GM21737 (cell line): ENCODE results near the gene FAM98B.

ENCODE experiments used
- ATAC-seq: cut with Tn5 transposase; IDR thresholded peaks from one replicate; pipeline ENCODE4 v1.9.1; 2021; ENCODE audit warnings: mild to moderate bottlenecking, moderate library complexity; ENCODE audit not compliant: unreplicated experiment

Gene FAM98B

GRCh38 chr15:38506997-38507396 is 53.1 kb downstream of the FAM98B start:
- ATAC-seq, result no peak

DNA sequence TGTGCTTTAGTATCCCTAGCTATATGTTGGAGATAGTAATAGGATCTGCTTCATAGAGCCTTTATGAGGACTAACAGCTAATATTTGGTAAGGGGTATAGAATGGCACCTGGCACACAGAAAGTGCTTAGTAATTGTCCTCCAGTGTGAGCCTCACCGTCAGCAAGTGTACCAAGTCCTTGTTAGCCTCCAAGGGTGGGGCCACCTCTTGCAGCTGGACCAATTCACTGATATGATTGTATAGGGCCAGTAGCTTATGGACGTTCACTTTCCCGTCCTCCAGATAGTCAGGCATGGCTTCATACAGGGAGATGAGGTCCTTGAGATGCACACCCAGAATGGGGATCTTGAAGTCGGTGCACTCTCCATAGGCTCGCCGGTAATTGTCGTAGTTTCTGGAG is 53.6 kb downstream of the FAM98B start:
- ATAC-seq, result no peak

DNA sequence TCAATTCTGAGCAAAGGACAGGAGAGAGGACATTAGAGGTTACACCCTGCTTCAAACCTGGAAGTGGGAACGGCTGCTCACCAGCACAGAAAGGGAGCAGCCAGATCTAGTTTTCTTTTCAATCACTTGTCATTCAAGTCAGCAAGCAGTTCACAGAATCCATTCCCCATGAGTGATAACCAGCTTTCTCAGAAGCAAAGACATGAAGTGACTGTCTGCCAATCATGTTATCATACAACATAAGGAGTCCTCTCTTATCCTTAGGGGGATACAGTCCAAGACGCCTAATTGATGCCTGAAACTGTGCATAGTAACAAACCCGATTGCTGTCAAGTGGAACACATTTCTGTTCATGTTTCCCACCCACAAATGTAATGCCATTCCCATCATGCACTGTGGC is 54.7 kb downstream of the FAM98B start:
- ATAC-seq, result peak; percentile 42

- no peak for ATAC-seq
Measured at GRCh38 chr15:38509152-38509551, 55.2 kb downstream of the FAM98B start.

GRCh38 chr15:38512901-38513300 is 59.0 kb downstream of the FAM98B start:
- no peak for ATAC-seq

GRCh38 chr15:38514601-38515000 is 60.7 kb downstream of the FAM98B start:
- peak; percentile 86 for ATAC-seq

GRCh38 chr15:38516626-38517025 is 62.7 kb downstream of the FAM98B start:
- no peak for ATAC-seq

- no peak for ATAC-seq
Measured at GRCh38 chr15:38517312-38517975, 63.5 kb downstream of the FAM98B start.

DNA sequence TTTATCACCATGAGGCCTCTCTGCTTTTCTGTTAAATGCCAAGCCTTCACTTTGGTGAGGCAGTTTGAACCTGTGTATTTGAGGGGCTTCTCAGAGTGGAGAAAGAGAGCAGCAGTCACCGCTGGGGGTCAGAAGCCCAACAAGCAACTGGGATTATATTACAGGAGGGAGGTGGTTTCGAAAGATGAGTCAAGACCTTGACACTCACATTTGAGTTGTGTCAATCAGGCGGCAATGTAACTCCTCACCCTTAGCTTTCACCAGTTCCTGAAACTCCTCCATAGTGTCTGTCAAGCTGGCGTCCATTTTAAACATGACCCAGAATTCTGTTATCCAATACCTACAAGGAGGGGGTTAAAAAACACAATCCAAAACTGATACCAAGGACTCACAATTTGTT is 64.2 kb downstream of the FAM98B start:
- no peak for ATAC-seq

- no peak for ATAC-seq
Measured at GRCh38 chr15:38520035-38520434, 66.1 kb downstream of the FAM98B start.

DNA sequence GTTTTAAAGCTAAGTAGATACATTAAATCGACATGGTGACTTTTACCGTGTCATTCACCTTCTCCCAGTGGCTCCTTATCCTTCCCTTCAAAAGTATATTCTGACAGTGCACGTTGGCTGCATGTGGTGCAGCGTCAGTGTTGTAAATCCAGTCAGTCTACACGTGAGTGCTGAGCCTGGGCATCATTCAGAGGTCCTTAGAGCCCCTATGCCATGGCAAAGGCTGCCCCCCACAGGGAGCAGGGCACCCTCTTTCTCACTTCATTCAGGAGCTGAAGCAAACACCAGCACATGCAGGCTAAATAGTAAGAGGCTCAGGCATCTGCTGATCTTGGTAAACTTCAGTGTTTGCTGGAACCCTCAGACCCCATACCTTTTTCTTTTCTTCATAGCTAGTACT is 67.4 kb downstream of the FAM98B start:
- no peak for ATAC-seq

DNA sequence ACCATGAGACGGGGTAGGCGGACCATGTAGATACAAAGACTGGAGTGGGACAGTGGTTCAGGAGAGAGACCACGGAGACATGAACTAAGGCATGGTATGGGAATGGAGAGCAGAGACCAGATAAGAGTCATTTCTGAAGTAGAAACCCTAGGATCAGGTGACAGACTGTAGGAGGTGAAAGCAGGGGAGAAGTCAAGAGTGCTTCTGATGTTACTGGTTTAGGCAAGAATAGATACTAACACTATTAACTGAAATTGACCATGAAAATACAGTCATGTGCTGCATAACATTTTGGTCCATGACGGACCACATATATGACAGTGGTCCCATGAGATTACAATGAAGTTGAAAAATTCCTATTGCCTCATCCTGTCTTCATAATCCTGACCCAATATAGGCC is 69.0 kb downstream of the FAM98B start:
- ATAC-seq, result no peak

DNA sequence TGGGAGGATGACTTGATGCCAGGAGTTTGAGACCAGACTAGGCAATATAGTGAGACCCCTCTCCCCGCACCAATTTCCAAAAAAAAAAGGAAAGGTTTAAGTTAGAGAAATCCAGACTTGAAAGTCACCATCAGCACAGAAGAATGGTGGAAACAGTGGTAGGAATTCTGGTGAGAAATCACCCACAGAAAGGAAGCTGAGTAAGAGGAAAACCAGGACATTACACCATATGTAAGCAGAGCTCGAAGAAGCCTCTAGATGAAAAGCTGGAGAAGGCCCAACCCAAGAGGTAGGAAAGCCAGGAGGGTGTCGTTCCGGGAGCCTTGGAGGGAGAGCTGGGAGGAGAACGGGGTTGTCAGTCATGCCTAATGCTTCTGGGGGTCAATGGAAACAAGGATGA is 70.2 kb downstream of the FAM98B start:
- ATAC-seq, result no peak

GRCh38 chr15:38525489-38525888 is 71.6 kb downstream of the FAM98B start:
- ATAC-seq, result no peak

DNA sequence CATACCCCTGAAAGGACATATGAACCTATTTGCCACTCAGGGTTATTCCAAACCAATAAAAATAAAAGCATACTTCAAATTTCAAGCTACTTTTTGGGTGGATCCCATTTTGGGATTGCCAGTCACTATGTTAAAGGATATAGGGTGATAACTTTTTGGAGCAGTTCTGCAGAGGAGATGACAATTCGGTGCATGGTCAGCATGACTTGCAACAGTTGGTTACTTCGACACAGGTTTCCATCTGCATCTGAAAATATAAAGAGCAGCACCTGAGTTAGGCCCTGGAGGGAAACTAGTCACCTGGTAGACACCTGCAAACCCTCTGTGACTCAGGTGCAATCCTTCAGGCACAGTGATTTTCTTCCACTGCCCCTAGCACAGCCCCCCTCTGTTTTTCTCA is 72.2 kb downstream of the FAM98B start:
- no peak for ATAC-seq

DNA sequence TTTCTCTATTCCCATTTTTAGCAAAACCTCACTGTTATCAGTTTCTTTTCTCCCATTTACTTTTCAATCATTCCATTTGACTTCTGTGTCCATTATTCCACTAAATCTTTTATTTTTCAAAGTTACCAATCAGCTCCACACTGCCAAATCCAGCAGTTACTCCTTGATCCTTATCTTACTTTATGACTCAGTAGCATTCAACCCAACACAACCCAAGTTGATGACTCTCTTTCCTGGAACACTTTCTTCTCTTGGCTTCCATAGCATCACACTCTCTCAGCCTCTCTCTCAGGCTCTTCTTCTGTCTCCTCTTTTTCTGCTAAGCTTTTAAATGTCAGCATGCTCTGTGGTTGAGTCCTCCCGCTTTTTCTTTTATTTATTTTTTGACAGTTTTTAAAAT is 74.4 kb downstream of the FAM98B start:
- ATAC-seq, result no peak

DNA sequence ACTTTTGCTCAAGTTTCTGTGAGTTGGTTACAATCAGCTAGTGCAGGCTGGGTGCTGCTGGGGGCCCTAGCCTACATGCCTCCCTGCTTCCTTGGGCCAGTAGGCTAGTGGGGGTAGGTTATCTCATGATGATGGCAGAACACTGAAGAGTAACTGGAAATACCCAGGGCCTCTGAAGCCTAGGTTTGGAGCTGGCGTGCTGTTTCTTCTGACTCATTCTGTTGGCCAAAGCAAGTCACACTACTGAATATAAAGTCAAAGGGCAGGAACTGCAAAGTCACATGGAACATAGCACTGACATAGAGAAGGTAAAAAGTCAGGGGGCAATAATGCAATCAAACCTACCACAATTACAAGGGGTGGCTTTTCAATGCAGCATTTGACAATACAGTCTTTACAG is 76.2 kb downstream of the FAM98B start:
- no peak for ATAC-seq

DNA sequence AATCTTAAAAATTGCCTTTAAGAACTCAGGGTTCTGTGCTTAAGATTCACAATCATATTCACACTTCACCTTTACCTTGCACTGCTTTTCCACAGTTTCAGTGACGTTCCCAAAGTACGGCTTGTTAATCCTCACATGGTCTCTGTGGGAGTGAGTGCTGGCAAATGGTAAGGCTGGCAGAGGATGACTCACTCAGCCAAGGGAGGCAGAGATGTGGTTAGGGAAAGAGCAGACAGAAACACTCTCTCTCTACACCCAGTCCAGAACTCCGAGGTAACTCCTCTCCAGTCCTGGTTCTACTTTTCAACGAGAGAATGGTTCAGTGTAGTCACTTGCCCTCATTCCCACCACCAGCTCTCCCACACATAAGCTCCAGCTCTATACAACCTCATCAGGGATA is 77.6 kb downstream of the FAM98B start:
- no peak for ATAC-seq

- no peak for ATAC-seq
Measured at GRCh38 chr15:38532728-38533127, 78.8 kb downstream of the FAM98B start.

- ATAC-seq, result no peak
Measured at GRCh38 chr15:38533416-38533915, 79.5 kb downstream of the FAM98B start.

- ATAC-seq, result no peak
Measured at GRCh38 chr15:38533926-38534325, 80.0 kb downstream of the FAM98B start.

GRCh38 chr15:38534691-38535090 is 80.8 kb downstream of the FAM98B start:
- no peak for ATAC-seq

DNA sequence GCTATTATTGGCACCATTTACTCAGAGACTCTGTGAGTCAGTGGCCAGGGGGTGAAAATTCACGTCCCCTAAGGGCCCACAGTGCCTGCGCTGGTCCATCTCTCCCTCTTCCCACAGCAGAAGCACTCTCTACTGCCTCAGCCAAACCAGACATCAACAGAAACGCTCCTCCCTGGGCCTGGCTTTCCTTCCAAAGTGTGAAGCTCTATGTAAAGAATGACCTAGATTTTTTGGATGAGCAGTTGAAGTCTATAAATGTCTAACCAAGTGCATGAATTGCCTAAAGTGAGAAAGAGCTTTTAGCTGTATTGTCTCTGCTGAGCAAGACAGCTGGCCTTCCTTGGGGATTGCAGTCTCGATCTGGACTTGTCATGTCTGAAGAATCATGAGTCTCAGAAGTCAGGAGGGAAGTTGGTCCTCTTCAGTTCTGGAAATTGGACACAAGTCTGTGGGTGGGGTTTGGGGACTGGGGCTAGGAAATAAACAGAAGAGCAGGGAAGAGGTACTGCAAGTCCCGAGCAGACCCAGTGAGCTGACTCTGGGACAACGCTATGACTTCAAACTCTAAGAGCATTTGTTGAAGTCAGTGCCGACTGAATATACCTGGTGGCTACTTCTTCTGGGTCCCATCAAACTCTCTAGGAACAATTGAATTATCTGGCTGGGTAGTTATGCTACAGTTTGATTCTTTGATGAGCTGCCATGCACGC is 81.7 kb downstream of the FAM98B start:
- no peak for ATAC-seq
